ENCODE data around the gene TEK.

DNA sequence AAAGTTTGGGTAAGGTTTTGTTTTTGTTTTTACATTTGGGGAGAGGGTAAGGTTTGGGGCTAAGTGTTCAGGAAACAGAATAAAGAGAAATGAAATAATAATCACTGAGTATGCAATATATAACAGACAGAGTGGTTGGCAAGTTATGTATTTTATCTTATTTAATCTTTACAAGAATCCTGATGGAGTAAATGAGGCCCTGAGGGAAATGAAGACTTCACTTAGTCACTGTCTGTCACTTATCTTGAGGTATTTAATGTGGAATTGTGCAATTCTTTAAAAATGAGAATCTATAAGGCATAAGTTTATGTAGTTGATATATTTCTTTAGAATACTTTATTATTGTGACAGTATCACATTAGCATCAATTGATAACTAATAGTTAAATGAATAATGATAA, 48.1 kb downstream of the TEK start:
- TF ChIP-seq, protein P1, sequence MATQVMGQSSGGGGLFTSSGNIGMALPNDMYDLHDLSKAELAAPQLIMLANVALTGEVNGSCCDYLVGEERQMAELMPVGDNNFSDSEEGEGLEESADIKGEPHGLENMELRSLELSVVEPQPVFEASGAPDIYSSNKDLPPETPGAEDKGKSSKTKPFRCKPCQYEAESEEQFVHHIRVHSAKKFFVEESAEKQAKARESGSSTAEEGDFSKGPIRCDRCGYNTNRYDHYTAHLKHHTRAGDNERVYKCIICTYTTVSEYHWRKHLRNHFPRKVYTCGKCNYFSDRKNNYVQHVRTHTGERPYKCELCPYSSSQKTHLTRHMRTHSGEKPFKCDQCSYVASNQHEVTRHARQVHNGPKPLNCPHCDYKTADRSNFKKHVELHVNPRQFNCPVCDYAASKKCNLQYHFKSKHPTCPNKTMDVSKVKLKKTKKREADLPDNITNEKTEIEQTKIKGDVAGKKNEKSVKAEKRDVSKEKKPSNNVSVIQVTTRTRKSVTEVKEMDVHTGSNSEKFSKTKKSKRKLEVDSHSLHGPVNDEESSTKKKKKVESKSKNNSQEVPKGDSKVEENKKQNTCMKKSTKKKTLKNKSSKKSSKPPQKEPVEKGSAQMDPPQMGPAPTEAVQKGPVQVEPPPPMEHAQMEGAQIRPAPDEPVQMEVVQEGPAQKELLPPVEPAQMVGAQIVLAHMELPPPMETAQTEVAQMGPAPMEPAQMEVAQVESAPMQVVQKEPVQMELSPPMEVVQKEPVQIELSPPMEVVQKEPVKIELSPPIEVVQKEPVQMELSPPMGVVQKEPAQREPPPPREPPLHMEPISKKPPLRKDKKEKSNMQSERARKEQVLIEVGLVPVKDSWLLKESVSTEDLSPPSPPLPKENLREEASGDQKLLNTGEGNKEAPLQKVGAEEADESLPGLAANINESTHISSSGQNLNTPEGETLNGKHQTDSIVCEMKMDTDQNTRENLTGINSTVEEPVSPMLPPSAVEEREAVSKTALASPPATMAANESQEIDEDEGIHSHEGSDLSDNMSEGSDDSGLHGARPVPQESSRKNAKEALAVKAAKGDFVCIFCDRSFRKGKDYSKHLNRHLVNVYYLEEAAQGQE (IDR thresholded peaks at IDR 0.05; ENCODE audit: unreplicated experiment): no peak
- TF ChIP-seq EZH2phosphoT487 (IDR thresholded peaks at IDR 0.05; ENCODE audit: unreplicated experiment): no peak
- TF ChIP-seq POLR2AphosphoS5 (IDR thresholded peaks at IDR 0.05; ENCODE audit: low read depth): no peak
- TF ChIP-seq, protein P2, sequence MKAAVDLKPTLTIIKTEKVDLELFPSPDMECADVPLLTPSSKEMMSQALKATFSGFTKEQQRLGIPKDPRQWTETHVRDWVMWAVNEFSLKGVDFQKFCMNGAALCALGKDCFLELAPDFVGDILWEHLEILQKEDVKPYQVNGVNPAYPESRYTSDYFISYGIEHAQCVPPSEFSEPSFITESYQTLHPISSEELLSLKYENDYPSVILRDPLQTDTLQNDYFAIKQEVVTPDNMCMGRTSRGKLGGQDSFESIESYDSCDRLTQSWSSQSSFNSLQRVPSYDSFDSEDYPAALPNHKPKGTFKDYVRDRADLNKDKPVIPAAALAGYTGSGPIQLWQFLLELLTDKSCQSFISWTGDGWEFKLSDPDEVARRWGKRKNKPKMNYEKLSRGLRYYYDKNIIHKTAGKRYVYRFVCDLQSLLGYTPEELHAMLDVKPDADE (IDR thresholded peaks at IDR 0.05): no peak
- TF ChIP-seq, protein P3, sequence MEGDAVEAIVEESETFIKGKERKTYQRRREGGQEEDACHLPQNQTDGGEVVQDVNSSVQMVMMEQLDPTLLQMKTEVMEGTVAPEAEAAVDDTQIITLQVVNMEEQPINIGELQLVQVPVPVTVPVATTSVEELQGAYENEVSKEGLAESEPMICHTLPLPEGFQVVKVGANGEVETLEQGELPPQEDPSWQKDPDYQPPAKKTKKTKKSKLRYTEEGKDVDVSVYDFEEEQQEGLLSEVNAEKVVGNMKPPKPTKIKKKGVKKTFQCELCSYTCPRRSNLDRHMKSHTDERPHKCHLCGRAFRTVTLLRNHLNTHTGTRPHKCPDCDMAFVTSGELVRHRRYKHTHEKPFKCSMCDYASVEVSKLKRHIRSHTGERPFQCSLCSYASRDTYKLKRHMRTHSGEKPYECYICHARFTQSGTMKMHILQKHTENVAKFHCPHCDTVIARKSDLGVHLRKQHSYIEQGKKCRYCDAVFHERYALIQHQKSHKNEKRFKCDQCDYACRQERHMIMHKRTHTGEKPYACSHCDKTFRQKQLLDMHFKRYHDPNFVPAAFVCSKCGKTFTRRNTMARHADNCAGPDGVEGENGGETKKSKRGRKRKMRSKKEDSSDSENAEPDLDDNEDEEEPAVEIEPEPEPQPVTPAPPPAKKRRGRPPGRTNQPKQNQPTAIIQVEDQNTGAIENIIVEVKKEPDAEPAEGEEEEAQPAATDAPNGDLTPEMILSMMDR (conservative IDR thresholded peaks at IDR 0.05; ENCODE audit: low read depth in 2 of 2): no peak

All from GM23338 (cell line).